Measurements from ENCODE around the gene TRPM5. TPM values are rescaled to one million over a fixed set of nuclear protein-coding genes. Genes with fewer than 3 reads are reported as not detected.

TRPM5 gene
- polyA plus RNA-seq, 1 of the 3 experiments (the other 2 are of a cell fraction) = not detected

DNA sequence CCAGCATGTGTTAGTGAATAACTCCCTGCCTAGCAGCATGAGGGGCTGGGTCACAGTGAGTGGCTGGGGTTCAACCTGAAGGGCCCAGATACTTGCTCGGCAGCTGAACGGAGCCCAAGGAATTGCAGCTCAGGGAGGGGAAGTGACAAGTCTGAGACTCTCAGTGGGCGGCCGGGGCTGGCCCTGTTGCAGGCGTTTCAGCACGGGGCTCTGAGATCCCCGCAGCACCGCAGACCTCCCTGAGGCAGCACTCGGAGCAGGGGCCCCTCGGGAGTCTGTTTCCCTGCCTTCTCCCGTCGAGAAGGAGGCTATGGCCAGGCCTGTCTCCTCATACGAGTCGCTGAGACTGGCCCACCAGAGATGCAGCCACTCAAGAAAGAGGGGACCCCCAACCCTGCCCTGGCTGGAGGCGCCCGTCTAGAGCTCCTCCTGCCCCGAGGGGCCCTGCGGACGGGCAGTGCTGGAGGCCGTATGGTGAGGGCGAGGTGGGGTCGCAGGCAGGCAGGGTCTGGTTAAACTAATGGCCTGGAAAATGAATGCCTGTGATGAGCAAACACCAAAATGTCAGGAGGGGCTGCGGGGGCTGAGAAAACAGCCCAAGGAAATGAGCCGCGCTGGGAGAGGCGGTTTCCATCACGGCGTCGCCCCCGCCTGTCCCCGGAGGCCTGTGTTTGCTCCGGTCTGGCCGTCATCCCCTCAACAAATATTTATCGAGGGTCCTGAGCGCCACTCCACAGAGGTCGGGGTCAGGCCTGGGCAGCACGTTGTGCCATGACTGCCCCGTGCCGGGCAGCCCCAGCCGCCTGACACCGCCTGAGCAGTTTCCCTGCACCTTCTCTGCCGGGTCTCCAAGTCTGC lies 34.5 kb downstream of the TRPM5 start:
- Histone ChIP-seq H3K27ac (ENCODE audit: low read depth in 2 of 2, low read length in 1 of 2) (no peak overlapping the region), H3K79me2 (ENCODE audit: insufficient read depth) (no peaks in the 10 kb centered on the region), H3F3A (replicated peaks; ENCODE audit: insufficient read depth) (no peaks in the 10 kb centered on the region), H3K4me3 (ENCODE audit: low read depth in 2 of 2, low read length in 1 of 2) (no peak overlapping the region), H3K4me1 (ENCODE audit: control insufficient read depth in 1 of 2, insufficient read depth in 2 of 2, low read depth in 1 of 2, low read length in 1 of 2) (no peaks in the 10 kb centered on the region), H4K20me1 (ENCODE audit: insufficient read depth) (no peaks in the 10 kb centered on the region), H2AFZ (ENCODE audit: low read depth) (no peak overlapping the region), H3K9ac (no peak overlapping the region), H3K27me3 (ENCODE audit: insufficient read depth) (no peaks in the 10 kb centered on the region), H3K36me3 (replicated peaks in 1 of 2; ENCODE audit: control insufficient read depth in 1 of 2, insufficient read depth in 2 of 2, low read length in 1 of 2) (no peaks in the 10 kb centered on the region), H3K9me2 (no peaks in the 10 kb centered on the region), H3K9me3 (no peaks in the 10 kb centered on the region), H3K4me2 (no peak overlapping the region)
- WGBS (ENCODE audit: low lambda C conversion rate) = 87% methylated on average over 13 of the region's 42 CpGs
- no peak for DNase-seq
- CTCF ChIA-PET = interaction anchor here (0.7 to 5.1 kb wide), 11 partner anchors 10 to 592 kb away, joined by 3 to 70 read pairs (median 6); partner anchors contain the start of gene TSSC4
- TF ChIP-seq RAD21 (IDR thresholded peaks at IDR 0.05; ENCODE audit: low read length) (no peak), EP300 (IDR thresholded peaks at IDR 0.05; ENCODE audit: borderline replicate concordance in 1 of 2, low read depth in 1 of 2, low read length in 1 of 2) (no peak), ELF1 (IDR thresholded peaks at IDR 0.05) (no peak), SMC3 (IDR thresholded peaks at IDR 0.05; ENCODE audit: low read depth, low read length) (no peak), RFX5 (IDR thresholded peaks at IDR 0.05; ENCODE audit: low read length) (no peak), JUND (IDR thresholded peaks at IDR 0.05) (no peak), GATA2 (CRISPR knock-in tag; IDR thresholded peaks at IDR 0.05) (no peak), TCF12 (IDR thresholded peaks at IDR 0.05) (no peak), TEAD4 (IDR thresholded peaks at IDR 0.05; ENCODE audit: borderline replicate concordance, insufficient read depth) (no peak)
- TF ChIP-seq, protein P1, sequence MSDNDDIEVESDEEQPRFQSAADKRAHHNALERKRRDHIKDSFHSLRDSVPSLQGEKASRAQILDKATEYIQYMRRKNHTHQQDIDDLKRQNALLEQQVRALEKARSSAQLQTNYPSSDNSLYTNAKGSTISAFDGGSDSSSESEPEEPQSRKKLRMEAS (IDR thresholded peaks at IDR 0.05; ENCODE audit: low read depth) = no peak
- TF ChIP-seq, protein P2, sequence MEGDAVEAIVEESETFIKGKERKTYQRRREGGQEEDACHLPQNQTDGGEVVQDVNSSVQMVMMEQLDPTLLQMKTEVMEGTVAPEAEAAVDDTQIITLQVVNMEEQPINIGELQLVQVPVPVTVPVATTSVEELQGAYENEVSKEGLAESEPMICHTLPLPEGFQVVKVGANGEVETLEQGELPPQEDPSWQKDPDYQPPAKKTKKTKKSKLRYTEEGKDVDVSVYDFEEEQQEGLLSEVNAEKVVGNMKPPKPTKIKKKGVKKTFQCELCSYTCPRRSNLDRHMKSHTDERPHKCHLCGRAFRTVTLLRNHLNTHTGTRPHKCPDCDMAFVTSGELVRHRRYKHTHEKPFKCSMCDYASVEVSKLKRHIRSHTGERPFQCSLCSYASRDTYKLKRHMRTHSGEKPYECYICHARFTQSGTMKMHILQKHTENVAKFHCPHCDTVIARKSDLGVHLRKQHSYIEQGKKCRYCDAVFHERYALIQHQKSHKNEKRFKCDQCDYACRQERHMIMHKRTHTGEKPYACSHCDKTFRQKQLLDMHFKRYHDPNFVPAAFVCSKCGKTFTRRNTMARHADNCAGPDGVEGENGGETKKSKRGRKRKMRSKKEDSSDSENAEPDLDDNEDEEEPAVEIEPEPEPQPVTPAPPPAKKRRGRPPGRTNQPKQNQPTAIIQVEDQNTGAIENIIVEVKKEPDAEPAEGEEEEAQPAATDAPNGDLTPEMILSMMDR (IDR thresholded peaks at IDR 0.05) = no peak
- TF ChIP-seq, protein P3, sequence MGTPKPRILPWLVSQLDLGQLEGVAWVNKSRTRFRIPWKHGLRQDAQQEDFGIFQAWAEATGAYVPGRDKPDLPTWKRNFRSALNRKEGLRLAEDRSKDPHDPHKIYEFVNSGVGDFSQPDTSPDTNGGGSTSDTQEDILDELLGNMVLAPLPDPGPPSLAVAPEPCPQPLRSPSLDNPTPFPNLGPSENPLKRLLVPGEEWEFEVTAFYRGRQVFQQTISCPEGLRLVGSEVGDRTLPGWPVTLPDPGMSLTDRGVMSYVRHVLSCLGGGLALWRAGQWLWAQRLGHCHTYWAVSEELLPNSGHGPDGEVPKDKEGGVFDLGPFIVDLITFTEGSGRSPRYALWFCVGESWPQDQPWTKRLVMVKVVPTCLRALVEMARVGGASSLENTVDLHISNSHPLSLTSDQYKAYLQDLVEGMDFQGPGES (IDR thresholded peaks at IDR 0.05; ENCODE audit: low read depth, low read length) = no peak
- POLR2A ChIA-PET = no interaction called here

DNA sequence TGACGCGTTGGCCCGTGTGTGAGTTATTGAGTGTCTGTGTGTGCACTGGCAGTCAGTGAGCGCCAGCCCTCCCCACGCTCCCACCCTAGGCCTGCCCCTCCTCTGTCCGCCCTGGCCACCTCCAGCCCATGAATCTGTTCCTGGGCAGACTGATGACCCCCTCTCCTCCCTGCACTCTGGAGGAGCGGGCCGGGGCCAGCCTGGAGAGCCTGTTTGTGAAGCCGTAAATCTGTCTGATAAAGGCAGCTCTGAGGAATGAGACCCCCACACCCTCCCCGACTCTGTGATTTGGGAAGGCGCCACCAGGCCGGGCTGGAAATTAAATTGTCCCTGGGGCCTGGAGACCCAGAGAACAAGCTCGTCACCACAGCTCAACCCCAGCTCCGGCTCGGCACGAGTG lies 35.2 kb downstream of the TRPM5 start:
- Histone ChIP-seq H3K4me1 (ENCODE audit: control insufficient read depth in 1 of 2, insufficient read depth in 2 of 2, low read depth in 1 of 2, low read length in 1 of 2) (no peaks in the 10 kb centered on the region), H3K4me3 (ENCODE audit: low read depth in 2 of 2, low read length in 1 of 2) (no peak overlapping the region), H3F3A (replicated peaks; ENCODE audit: insufficient read depth) (no peaks in the 10 kb centered on the region), H3K79me2 (ENCODE audit: insufficient read depth) (no peaks in the 10 kb centered on the region), H3K9ac (no peak overlapping the region), H2AFZ (ENCODE audit: low read depth) (no peak overlapping the region), H3K36me3 (replicated peaks in 1 of 2; ENCODE audit: control insufficient read depth in 1 of 2, insufficient read depth in 2 of 2, low read length in 1 of 2) (peaks cover 0 to 1% of the 10 kb centered on the region in 2 experiments), H3K9me3 (no peaks in the 10 kb centered on the region), H3K4me2 (no peak overlapping the region), H3K27me3 (ENCODE audit: insufficient read depth) (no peaks in the 10 kb centered on the region), H3K27ac (ENCODE audit: low read depth in 2 of 2, low read length in 1 of 2) (no peak overlapping the region), H4K20me1 (ENCODE audit: insufficient read depth) (no peaks in the 10 kb centered on the region), H3K9me2 (no peaks in the 10 kb centered on the region)
- POLR2A ChIA-PET = no interaction called here
- peak; percentile 76 for DNase-seq
- CTCF ChIA-PET = interaction anchor here (0.7 to 5.1 kb wide), 9 partner anchors 9 to 593 kb away, joined by 3 to 70 read pairs (median 6); partner anchors contain the start of gene TSSC4
- WGBS (ENCODE audit: low lambda C conversion rate) = 57% methylated on average over 11 of the region's 16 CpGs
- no peak for TF ChIP-seq GABPA (IDR thresholded peaks at IDR 0.05; ENCODE audit: low read depth)
- no peak for TF ChIP-seq TEAD4 (IDR thresholded peaks at IDR 0.05; ENCODE audit: borderline replicate concordance, insufficient read depth)
- TF ChIP-seq EP300 (IDR thresholded peaks at IDR 0.05; ENCODE audit: borderline replicate concordance in 1 of 2, low read depth in 1 of 2, low read length in 1 of 2) = no peak
- TF ChIP-seq, protein P4, sequence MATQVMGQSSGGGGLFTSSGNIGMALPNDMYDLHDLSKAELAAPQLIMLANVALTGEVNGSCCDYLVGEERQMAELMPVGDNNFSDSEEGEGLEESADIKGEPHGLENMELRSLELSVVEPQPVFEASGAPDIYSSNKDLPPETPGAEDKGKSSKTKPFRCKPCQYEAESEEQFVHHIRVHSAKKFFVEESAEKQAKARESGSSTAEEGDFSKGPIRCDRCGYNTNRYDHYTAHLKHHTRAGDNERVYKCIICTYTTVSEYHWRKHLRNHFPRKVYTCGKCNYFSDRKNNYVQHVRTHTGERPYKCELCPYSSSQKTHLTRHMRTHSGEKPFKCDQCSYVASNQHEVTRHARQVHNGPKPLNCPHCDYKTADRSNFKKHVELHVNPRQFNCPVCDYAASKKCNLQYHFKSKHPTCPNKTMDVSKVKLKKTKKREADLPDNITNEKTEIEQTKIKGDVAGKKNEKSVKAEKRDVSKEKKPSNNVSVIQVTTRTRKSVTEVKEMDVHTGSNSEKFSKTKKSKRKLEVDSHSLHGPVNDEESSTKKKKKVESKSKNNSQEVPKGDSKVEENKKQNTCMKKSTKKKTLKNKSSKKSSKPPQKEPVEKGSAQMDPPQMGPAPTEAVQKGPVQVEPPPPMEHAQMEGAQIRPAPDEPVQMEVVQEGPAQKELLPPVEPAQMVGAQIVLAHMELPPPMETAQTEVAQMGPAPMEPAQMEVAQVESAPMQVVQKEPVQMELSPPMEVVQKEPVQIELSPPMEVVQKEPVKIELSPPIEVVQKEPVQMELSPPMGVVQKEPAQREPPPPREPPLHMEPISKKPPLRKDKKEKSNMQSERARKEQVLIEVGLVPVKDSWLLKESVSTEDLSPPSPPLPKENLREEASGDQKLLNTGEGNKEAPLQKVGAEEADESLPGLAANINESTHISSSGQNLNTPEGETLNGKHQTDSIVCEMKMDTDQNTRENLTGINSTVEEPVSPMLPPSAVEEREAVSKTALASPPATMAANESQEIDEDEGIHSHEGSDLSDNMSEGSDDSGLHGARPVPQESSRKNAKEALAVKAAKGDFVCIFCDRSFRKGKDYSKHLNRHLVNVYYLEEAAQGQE (IDR thresholded peaks at IDR 0.05; ENCODE audit: low read depth, low read length) = no peak
- no peak for TF ChIP-seq POLR2AphosphoS5 (IDR thresholded peaks at IDR 0.05; ENCODE audit: low read depth, low read length)
- no peak for TF ChIP-seq TAF1 (IDR thresholded peaks at IDR 0.05; ENCODE audit: borderline replicate concordance, low read depth, low read length)
- TF ChIP-seq ELF1 (IDR thresholded peaks at IDR 0.05) = no peak
- no peak for TF ChIP-seq MEF2A (IDR thresholded peaks at IDR 0.05; ENCODE audit: borderline replicate concordance, low read depth)
- TF ChIP-seq SIN3A (IDR thresholded peaks at IDR 0.05; ENCODE audit: borderline replicate concordance, low read depth, low read length) = no peak
- no peak for TF ChIP-seq EZH2phosphoT487 (IDR thresholded peaks at IDR 0.05; ENCODE audit: borderline replicate concordance, low read depth)

All from SK-N-SH (cell line).